HG02623 (cell line): Measurements from ENCODE around the gene ANKLE1.
"Not testable (repeated sequence)": the region's sequence is repeated elsewhere in the genome, so short reads cannot be mapped to it uniquely, and the experiment has no call there.

Experiments used
- ATAC-seq: cut with Tn5 transposase; IDR thresholded peaks from one replicate; pipeline ENCODE4 v1.9.1; 2021; ENCODE audit warnings: moderate library complexity; ENCODE audit not compliant: unreplicated experiment

ANKLE1 gene

GRCh38 chr19:17248011-17248776, 33.5 kb upstream of the ANKLE1 start:
- no peak for ATAC-seq

GRCh38 chr19:17249887-17250548, 31.7 kb upstream of the ANKLE1 start:
- ATAC-seq = no peak

- no peak for ATAC-seq
Measured at GRCh38 chr19:17254636-17255035, 27.1 kb upstream of the ANKLE1 start.

GRCh38 chr19:17255150-17255621, 26.5 kb upstream of the ANKLE1 start:
- no peak for ATAC-seq

GRCh38 chr19:17256130-17256529, 25.6 kb upstream of the ANKLE1 start:
- ATAC-seq = no peak

GRCh38 chr19:17259118-17259780, 22.5 kb upstream of the ANKLE1 start:
- no peak for ATAC-seq

GRCh38 chr19:17259934-17260333, 21.8 kb upstream of the ANKLE1 start:
- ATAC-seq = no peak

- ATAC-seq = peak; percentile 50
Measured at GRCh38 chr19:17260842-17261325, 20.8 kb upstream of the ANKLE1 start.

- no peak for ATAC-seq
Measured at GRCh38 chr19:17262557-17262956, 19.1 kb upstream of the ANKLE1 start.

- ATAC-seq = no peak
Measured at GRCh38 chr19:17263712-17264640, 17.7 kb upstream of the ANKLE1 start.

GRCh38 chr19:17264641-17264979, 17.1 kb upstream of the ANKLE1 start, which contains the start of gene USHBP1:
Gene USHBP1, minus strand, starts transcription at chr19:17264745. Its CDS starts 446 bp downstream, at chr19:17264299.
- ATAC-seq = no peak

- ATAC-seq = no peak
Measured at GRCh38 chr19:17266026-17266425, 15.7 kb upstream of the ANKLE1 start.

GRCh38 chr19:17266589-17266974, 15.1 kb upstream of the ANKLE1 start:
- no peak for ATAC-seq

GRCh38 chr19:17266975-17267788, 14.5 kb upstream of the ANKLE1 start, which contains the start of gene BABAM1:
Gene BABAM1, plus strand, starts transcription at chr19:17267443. Its CDS starts 1,364 bp downstream, at chr19:17268807.
- ATAC-seq = peak; percentile 88

- no peak for ATAC-seq
Measured at GRCh38 chr19:17268754-17269153, 12.9 kb upstream of the ANKLE1 start.

GRCh38 chr19:17274892-17275291, 6.8 kb upstream of the ANKLE1 start:
- not testable (repeated sequence) for ATAC-seq

- no peak for ATAC-seq
Measured at GRCh38 chr19:17275441-17276175, 6.1 kb upstream of the ANKLE1 start.

- no peak for ATAC-seq
Measured at GRCh38 chr19:17279436-17279835, 2.3 kb upstream of the ANKLE1 start.
